Measurements from ENCODE around the gene GAGE10. TPM values are rescaled to one million over a fixed set of nuclear protein-coding genes. Genes with fewer than 3 reads are reported as not detected.

The GAGE10 gene
- total and polyA plus RNA-seq, 2 of the 4 experiments (the other 2 are of a cell fraction), result not detected

- Histone ChIP-seq H3K4ac (ENCODE audit: low read depth, low read length) (no peak overlapping the region), H3K79me1 (ENCODE audit: low read depth in 1 of 2, low read length in 2 of 2) (no peaks in the 10 kb centered on the region), H4K91ac (ENCODE audit: insufficient read depth, low read depth, low read length) (no peak overlapping the region), H3K27me3 (ENCODE audit: control insufficient read depth, insufficient read depth, low read length) (peaks cover 1% of the 10 kb centered on the region; the same call in 1 of the 2 replicates), H3K4me3 (ENCODE audit: insufficient read depth, low read depth, low read length) (no peak overlapping the region), H2AK5ac (ENCODE audit: low read depth, low read length) (no peak overlapping the region), H3K27ac (ENCODE audit: insufficient read depth, low read length) (no peak overlapping the region), H4K8ac (ENCODE audit: low read depth in 2 of 2, low read length in 2 of 2) (no peak overlapping the region), H4K20me1 (ENCODE audit: insufficient read depth, low read length) (no peaks in the 10 kb centered on the region), H2AFZ (replicated peaks; ENCODE audit: low read length, poor library complexity) (no peak overlapping the region), H3K18ac (ENCODE audit: low read depth, low read length) (no peak overlapping the region), H2BK20ac (ENCODE audit: low read depth, low read length) (no peak overlapping the region), H4K5ac (ENCODE audit: low read depth, low read length) (no peak overlapping the region), H3K4me2 (ENCODE audit: low read depth, low read length) (no peak overlapping the region), H3K36me3 (ENCODE audit: control insufficient read depth, insufficient read depth, low read length) (peaks cover 1% of the 10 kb centered on the region; the same call in 1 of the 2 replicates), H3K9me3 (ENCODE audit: control insufficient read depth, insufficient read depth, low read length) (peaks cover 1% of the 10 kb centered on the region; the same call in 1 of the 2 replicates), H3K56ac (ENCODE audit: extremely low read depth, insufficient read depth, low read length) (no peak overlapping the region), H3K9ac (ENCODE audit: low read depth, low read length) (no peak overlapping the region), H2BK120ac (ENCODE audit: low read depth, low read length) (no peak overlapping the region), H2BK5ac (ENCODE audit: low read depth, low read length, poor library complexity, severe bottlenecking) (no peak overlapping the region), H3K9me1 (ENCODE audit: insufficient read depth, low read length) (no peaks in the 10 kb centered on the region), H2AK9ac (replicated peaks; ENCODE audit: low read depth, low read length, poor library complexity) (no peak overlapping the region), H3K23ac (ENCODE audit: low read depth, low read length) (no peak overlapping the region), H3K4me1 (ENCODE audit: control insufficient read depth, insufficient read depth, low read length) (no peaks in the 10 kb centered on the region), H2BK15ac (ENCODE audit: low read depth, low read length) (no peak overlapping the region), H3K14ac (replicated peaks; ENCODE audit: low read depth, low read length) (no peak overlapping the region)
- dilution Hi-C loops (cut with HindIII; ENCODE audit: low sequenced_read_pairs, unreplicated experiment), result no loop called here
- intact Hi-C loops (cut with micrococcal nuclease), result no loop called here
- in situ Hi-C loops (cut with MboI; ENCODE audit: low sequenced_read_pairs), result no loop called here
- no peak for TF ChIP-seq MXI1 (IDR thresholded peaks at IDR 0.05; ENCODE audit: borderline replicate concordance, low read depth, low read length)
- no peak for TF ChIP-seq MAZ (IDR thresholded peaks at IDR 0.05; ENCODE audit: borderline replicate concordance, low read depth, low read length)
- TF ChIP-seq POLR2A (IDR thresholded peaks at IDR 0.05; ENCODE audit: low read depth, low read length), result no peak
- no peak for TF ChIP-seq SMC3 (IDR thresholded peaks at IDR 0.05; ENCODE audit: low read depth, low read length)
- TF ChIP-seq USF2 (IDR thresholded peaks at IDR 0.05; ENCODE audit: low read depth, low read length), result no peak
- TF ChIP-seq ELK1 (IDR thresholded peaks at IDR 0.05; ENCODE audit: borderline replicate concordance, low read depth, low read length), result no peak
- TF ChIP-seq MAFK (IDR thresholded peaks at IDR 0.05; ENCODE audit: low read depth, low read length), result no peak
- DNase-seq (no peak), ATAC-seq (ENCODE audit: low read depth) (no peak)
- BruUV-seq (replicated peaks), result no TSS peak
- CTCF ChIA-PET, result no interaction called here
- POLR2A ChIA-PET (ENCODE audit: unreplicated experiment), result no interaction called here
- 67% methylated on average over 1 of the region's 7 CpGs; no CpG with 5 or more reads in 1 of the 2 experiments for WGBS, 2 experiments (ENCODE audit: extremely low coverage in 2 of 2, insufficient read length in 1 of 2)
Observed at GRCh38 chrX:49254639-49255038, 48.8 kb upstream of the GAGE10 start.

Data from IMR-90 (cell line).